ENCODE results near the gene CLK1. TPM values are rescaled to one million over a fixed set of nuclear protein-coding genes. Genes with fewer than 3 reads are reported as not detected.
A peak's percentile ranks its signal among the peaks of the same experiment; 100 is the strongest.

CLK1 gene
- total and polyA plus RNA-seq, 2 of the 13 experiments (the other 11 are each of a cell fraction or from before 2014, with no cell fraction given), result 66.6 to 101 TPM

DNA sequence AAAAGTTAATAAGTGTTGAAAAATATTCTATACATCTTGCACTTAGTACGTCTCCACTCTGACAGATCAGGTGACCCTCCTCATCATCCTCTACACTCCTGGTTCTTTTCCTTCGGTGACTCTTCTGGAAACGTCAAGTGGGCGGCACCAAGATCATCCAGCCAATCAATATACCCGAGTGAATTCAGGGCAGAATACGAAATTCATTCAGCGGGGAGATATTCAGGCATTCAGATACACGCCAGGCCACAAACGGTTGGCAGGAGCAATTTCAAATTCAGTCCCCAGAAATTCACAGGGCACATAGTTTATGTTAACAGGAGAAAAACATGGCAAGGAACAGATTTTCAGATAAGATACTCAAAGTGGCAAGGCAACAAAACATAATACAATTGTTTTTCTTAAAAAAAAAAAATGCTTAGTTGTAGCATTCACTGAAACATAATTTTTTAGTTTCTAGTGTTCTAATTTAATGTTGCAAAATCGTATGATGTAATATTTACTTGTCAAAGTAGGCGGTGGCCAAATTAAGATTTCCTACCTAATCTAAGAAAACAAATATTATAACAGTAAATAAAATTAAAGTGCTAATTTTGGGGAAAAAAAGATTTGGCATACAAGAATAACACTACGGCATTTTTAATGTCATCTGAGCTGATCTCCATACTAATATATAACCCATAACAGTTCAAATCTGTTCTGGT lies 4.2 kb downstream of the CLK1 start:
- intact Hi-C loops (cut with micrococcal nuclease; ENCODE audit: unreplicated experiment) (loop anchor here (5.0 kb wide), 1 partner anchor 33 kb away; no protein-coding TSS in a partner anchor), in situ Hi-C loops (cut with HindIII; ENCODE audit: extremely low pct_ligation_motif_present, low pct_unique_long_range_greater_than_20kb) (no loop called here)
- H3K9ac ChIP-seq (ENCODE audit: insufficient read depth, low read depth, low read length), result no peak overlapping the region
- H3K4me1 ChIP-seq (ENCODE audit: insufficient read depth, low read length), result peaks cover 39% of the 10 kb centered on the region
- no peak overlapping the region for H2AFZ ChIP-seq (ENCODE audit: low read length)
- BruUV-seq (replicated peaks), result no TSS peak
- POLR2A ChIA-PET, result interaction anchor here (1.4 to 1.9 kb wide), 2 partner anchors 11 to 15 kb away, joined by 6 to 9 read pairs; no protein-coding TSS in a partner anchor
- DNase-seq (ENCODE audit: low spot score), result no peak
- peaks cover 81% of the 10 kb centered on the region for H3K79me2 ChIP-seq (ENCODE audit: insufficient read depth, low read length)
- no peaks in the 10 kb centered on the region; a peak in 1 of 5 replicates for H3K27me3 ChIP-seq (ENCODE audit: control insufficient read depth in 1 of 2, insufficient read depth in 2 of 2, low read length in 2 of 2)
- FAIRE-seq, result no peak
- H3K4me2 ChIP-seq (ENCODE audit: low read depth, low read length), result peak overlapping the region; percentile 83
- peaks cover 14 to 56% of the 10 kb centered on the region in 2 experiments for H3K36me3 ChIP-seq (replicated peaks in 1 of 2; ENCODE audit: control insufficient read depth in 1 of 2, insufficient read depth in 2 of 2, low read length in 2 of 2)
- CTCF ChIA-PET (ENCODE audit: low intra/inter-chr PET ratio, low total read pairs), result no interaction called here
- H3K27ac ChIP-seq (ENCODE audit: extremely low read length, insufficient read depth, low read length), result no peak overlapping the region
- WGBS (ENCODE audit: low lambda C conversion rate), result 88% methylated on average over 12 of the region's 12 CpGs
- H3K9me3 ChIP-seq (ENCODE audit: low read length), result no peaks in the 10 kb centered on the region
- peak overlapping the region in 2 of 3 experiments; percentile 67 to 99; a peak in 3 of 6 replicates for H3K4me3 ChIP-seq (replicated peaks in 1 of 3; ENCODE audit: insufficient read depth in 1 of 3, low read depth in 2 of 3, low read length in 3 of 3)
- no peak for ATAC-seq
- peaks cover 73% of the 10 kb centered on the region for H4K20me1 ChIP-seq (ENCODE audit: insufficient read depth, low read length)
- TF ChIP-seq, protein P1, sequence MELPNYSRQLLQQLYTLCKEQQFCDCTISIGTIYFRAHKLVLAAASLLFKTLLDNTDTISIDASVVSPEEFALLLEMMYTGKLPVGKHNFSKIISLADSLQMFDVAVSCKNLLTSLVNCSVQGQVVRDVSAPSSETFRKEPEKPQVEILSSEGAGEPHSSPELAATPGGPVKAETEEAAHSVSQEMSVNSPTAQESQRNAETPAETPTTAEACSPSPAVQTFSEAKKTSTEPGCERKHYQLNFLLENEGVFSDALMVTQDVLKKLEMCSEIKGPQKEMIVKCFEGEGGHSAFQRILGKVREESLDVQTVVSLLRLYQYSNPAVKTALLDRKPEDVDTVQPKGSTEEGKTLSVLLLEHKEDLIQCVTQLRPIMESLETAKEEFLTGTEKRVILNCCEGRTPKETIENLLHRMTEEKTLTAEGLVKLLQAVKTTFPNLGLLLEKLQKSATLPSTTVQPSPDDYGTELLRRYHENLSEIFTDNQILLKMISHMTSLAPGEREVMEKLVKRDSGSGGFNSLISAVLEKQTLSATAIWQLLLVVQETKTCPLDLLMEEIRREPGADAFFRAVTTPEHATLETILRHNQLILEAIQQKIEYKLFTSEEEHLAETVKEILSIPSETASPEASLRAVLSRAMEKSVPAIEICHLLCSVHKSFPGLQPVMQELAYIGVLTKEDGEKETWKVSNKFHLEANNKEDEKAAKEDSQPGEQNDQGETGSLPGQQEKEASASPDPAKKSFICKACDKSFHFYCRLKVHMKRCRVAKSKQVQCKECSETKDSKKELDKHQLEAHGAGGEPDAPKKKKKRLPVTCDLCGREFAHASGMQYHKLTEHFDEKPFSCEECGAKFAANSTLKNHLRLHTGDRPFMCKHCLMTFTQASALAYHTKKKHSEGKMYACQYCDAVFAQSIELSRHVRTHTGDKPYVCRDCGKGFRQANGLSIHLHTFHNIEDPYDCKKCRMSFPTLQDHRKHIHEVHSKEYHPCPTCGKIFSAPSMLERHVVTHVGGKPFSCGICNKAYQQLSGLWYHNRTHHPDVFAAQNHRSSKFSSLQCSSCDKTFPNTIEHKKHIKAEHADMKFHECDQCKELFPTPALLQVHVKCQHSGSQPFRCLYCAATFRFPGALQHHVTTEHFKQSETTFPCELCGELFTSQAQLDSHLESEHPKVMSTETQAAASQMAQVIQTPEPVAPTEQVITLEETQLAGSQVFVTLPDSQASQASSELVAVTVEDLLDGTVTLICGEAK (IDR thresholded peaks at IDR 0.05), result 0 out of 2 replicates have a peak, but pooled peaks have one; percentile 6
- TF ChIP-seq, protein P1 (CRISPR knock-in tag; IDR thresholded peaks at IDR 0.05), result no peak
- TF ChIP-seq BRCA1 (CRISPR knock-in tag; IDR thresholded peaks at IDR 0.05), result no peak
- TF ChIP-seq RBM22 (optimal IDR thresholded peaks at IDR 0.05; ENCODE audit: low read length), result peak; percentile 77
- no peak for TF ChIP-seq HCFC1 (IDR thresholded peaks at IDR 0.05; ENCODE audit: low read depth, low read length)
- TF ChIP-seq CEBPB (IDR thresholded peaks at IDR 0.05; ENCODE audit: borderline replicate concordance, low read depth, low read length), result peak; percentile 48; the same call in 1 of the 2 replicates
- TF ChIP-seq, protein P2, sequence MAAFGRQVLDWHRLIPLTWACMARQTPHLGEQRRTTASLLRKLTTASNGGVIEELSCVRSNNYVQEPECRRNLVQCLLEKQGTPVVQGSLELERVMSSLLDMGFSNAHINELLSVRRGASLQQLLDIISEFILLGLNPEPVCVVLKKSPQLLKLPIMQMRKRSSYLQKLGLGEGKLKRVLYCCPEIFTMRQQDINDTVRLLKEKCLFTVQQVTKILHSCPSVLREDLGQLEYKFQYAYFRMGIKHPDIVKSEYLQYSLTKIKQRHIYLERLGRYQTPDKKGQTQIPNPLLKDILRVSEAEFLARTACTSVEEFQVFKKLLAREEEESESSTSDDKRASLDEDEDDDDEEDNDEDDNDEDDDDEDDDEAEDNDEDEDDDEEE (CRISPR knock-in tag; IDR thresholded peaks at IDR 0.05), result no peak
- peak; percentile 28; the same call in 1 of the 2 replicates for TF ChIP-seq POLR2G (IDR thresholded peaks at IDR 0.05; ENCODE audit: low read depth, low read length)
- no peak for TF ChIP-seq ZNF772 (CRISPR knock-in tag; IDR thresholded peaks at IDR 0.05)
- TF ChIP-seq ZNF879 (CRISPR knock-in tag; IDR thresholded peaks at IDR 0.05), result no peak
- TF ChIP-seq, protein P3, sequence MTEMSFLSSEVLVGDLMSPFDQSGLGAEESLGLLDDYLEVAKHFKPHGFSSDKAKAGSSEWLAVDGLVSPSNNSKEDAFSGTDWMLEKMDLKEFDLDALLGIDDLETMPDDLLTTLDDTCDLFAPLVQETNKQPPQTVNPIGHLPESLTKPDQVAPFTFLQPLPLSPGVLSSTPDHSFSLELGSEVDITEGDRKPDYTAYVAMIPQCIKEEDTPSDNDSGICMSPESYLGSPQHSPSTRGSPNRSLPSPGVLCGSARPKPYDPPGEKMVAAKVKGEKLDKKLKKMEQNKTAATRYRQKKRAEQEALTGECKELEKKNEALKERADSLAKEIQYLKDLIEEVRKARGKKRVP (CRISPR knock-in tag; IDR thresholded peaks at IDR 0.05), result peak; percentile 13 to 42; a peak in 2 of 4 replicates
- TF ChIP-seq NR2F6 (IDR thresholded peaks at IDR 0.05), result no peak
- TF ChIP-seq NR2F6 (CRISPR knock-in tag; IDR thresholded peaks at IDR 0.05), result no peak
- TF ChIP-seq SSRP1 (CRISPR knock-in tag; IDR thresholded peaks at IDR 0.05), result 0 out of 2 replicates have a peak, but pooled peaks have one; percentile 46
